ENCODE results near the gene HBA2.

HBA2 gene

GRCh38 chr16:189604-190186 lies 17.0 kb downstream of the HBA2 start:
- in situ Hi-C loops (cut with MboI; ENCODE audit: low sequenced_read_pairs, unreplicated experiment) = no loop called here
- DNase-seq (ENCODE audit: low spot score) = no peak
- TF ChIP-seq, protein P1, sequence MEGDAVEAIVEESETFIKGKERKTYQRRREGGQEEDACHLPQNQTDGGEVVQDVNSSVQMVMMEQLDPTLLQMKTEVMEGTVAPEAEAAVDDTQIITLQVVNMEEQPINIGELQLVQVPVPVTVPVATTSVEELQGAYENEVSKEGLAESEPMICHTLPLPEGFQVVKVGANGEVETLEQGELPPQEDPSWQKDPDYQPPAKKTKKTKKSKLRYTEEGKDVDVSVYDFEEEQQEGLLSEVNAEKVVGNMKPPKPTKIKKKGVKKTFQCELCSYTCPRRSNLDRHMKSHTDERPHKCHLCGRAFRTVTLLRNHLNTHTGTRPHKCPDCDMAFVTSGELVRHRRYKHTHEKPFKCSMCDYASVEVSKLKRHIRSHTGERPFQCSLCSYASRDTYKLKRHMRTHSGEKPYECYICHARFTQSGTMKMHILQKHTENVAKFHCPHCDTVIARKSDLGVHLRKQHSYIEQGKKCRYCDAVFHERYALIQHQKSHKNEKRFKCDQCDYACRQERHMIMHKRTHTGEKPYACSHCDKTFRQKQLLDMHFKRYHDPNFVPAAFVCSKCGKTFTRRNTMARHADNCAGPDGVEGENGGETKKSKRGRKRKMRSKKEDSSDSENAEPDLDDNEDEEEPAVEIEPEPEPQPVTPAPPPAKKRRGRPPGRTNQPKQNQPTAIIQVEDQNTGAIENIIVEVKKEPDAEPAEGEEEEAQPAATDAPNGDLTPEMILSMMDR (IDR thresholded peaks at IDR 0.05; ENCODE audit: borderline replicate concordance, control extremely low read depth, extremely low read depth, insufficient read depth, missing control alignments) = no peak

DNA sequence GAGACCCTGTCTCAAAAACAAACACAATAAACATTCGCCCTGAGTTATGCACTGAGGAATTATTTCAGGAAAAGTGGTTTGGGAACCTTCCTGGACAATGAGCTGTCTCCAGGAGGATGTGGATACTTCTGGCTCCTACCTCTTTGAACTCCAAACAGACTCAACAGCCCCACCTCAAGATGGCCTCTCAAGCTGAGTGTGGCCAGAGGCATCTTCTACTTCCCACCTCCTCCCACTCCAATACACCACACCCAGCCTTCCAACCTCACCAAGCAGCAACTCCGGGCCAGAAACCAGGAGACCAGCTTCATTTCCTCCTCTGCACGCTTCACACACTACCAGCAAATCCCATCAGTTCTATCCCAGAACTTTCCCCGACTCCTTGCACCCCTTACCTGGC lies 19.2 kb downstream of the HBA2 start:
- no peak for DNase-seq (ENCODE audit: low spot score)

DNA sequence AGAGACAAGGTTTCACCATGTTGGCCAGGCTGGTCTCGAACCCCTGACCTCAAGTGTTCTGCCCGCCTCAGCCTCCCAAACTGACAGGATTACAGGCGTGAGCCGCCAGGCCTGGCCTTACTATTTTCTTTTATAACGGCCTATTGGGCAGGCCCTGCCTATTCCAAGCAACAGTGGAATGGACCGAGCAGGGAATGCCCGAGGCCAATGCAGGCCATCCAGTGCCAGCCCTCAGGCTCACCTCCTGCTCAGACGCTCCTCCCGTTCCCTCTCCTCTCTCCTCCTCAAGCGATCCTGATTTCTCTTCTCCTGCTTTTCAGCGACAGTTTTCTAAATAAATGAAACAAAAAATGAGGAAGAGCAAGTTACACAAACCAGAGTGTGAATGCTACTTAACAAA lies 20.0 kb downstream of the HBA2 start:
- no peak for DNase-seq (ENCODE audit: low spot score)
- TF ChIP-seq, protein P1 (IDR thresholded peaks at IDR 0.05; ENCODE audit: borderline replicate concordance, control extremely low read depth, extremely low read depth, insufficient read depth, missing control alignments) = no peak
- in situ Hi-C loops (cut with MboI; ENCODE audit: low sequenced_read_pairs, unreplicated experiment) = no loop called here

More for the DNA sequence above, 19.2 kb downstream of the HBA2 start:
- TF ChIP-seq, protein P1 (IDR thresholded peaks at IDR 0.05; ENCODE audit: borderline replicate concordance, control extremely low read depth, extremely low read depth, insufficient read depth, missing control alignments) = no peak
- in situ Hi-C loops (cut with MboI; ENCODE audit: low sequenced_read_pairs, unreplicated experiment) = no loop called here

GRCh38 chr16:193441-193840 lies 20.8 kb downstream of the HBA2 start:
- no peak for DNase-seq (ENCODE audit: low spot score)
- TF ChIP-seq, protein P1 (IDR thresholded peaks at IDR 0.05; ENCODE audit: borderline replicate concordance, control extremely low read depth, extremely low read depth, insufficient read depth, missing control alignments) = no peak
- in situ Hi-C loops (cut with MboI; ENCODE audit: low sequenced_read_pairs, unreplicated experiment) = no loop called here

GRCh38 chr16:194516-194915 lies 21.8 kb downstream of the HBA2 start:
- TF ChIP-seq, protein P1 (IDR thresholded peaks at IDR 0.05; ENCODE audit: borderline replicate concordance, control extremely low read depth, extremely low read depth, insufficient read depth, missing control alignments) = no peak
- in situ Hi-C loops (cut with MboI; ENCODE audit: low sequenced_read_pairs, unreplicated experiment) = no loop called here
- DNase-seq (ENCODE audit: low spot score) = no peak

GRCh38 chr16:200388-200787 lies 27.7 kb downstream of the HBA2 start:
- DNase-seq (ENCODE audit: low spot score) = no peak
- TF ChIP-seq, protein P1 (IDR thresholded peaks at IDR 0.05; ENCODE audit: borderline replicate concordance, control extremely low read depth, extremely low read depth, insufficient read depth, missing control alignments) = no peak
- in situ Hi-C loops (cut with MboI; ENCODE audit: low sequenced_read_pairs, unreplicated experiment) = no loop called here

Data from GM13976 (cell line).